GM18873 (cell line): ENCODE results near the gene SERPINA12.

Experiments
- ATAC-seq: cut with Tn5 transposase; IDR thresholded peaks from one replicate; pipeline ENCODE4 v1.9.1; 2021; ENCODE audit warnings: mild to moderate bottlenecking, moderate library complexity, moderate number of reproducible peaks; ENCODE audit not compliant: unreplicated experiment, low FRiP score

The SERPINA12 gene

GRCh38 chr14:94509356-94509755 is at the start of gene SERPINA12:
Gene SERPINA12, minus strand, starts transcription at chr14:94509469. Its CDS starts 11,072 bp downstream, at chr14:94498397.
- ATAC-seq: no peak

- no peak for ATAC-seq
These were observed 49.6 kb upstream of the SERPINA12 start for GRCh38 chr14:94558842-94559241.

GRCh38 chr14:94557327-94557726 is 48.1 kb upstream of the SERPINA12 start:
- ATAC-seq: no peak

- no peak for ATAC-seq
These were observed 46.7 kb upstream of the SERPINA12 start for GRCh38 chr14:94555991-94556390.

GRCh38 chr14:94550041-94550440 is 40.8 kb upstream of the SERPINA12 start:
- ATAC-seq: no peak

- ATAC-seq: no peak
These were observed 40.0 kb upstream of the SERPINA12 start for GRCh38 chr14:94548999-94549985.

- no peak for ATAC-seq
These were observed 39.1 kb upstream of the SERPINA12 start for GRCh38 chr14:94548131-94548998.

- no peak for ATAC-seq
These were observed 38.5 kb upstream of the SERPINA12 start for GRCh38 chr14:94547726-94548125.

- ATAC-seq: no peak
These were observed 37.9 kb upstream of the SERPINA12 start for GRCh38 chr14:94547151-94547680.

GRCh38 chr14:94545131-94545841 is 36.0 kb upstream of the SERPINA12 start:
- no peak for ATAC-seq

- no peak for ATAC-seq
These were observed 35.5 kb upstream of the SERPINA12 start for GRCh38 chr14:94544726-94545125.

- ATAC-seq: no peak
These were observed 34.3 kb upstream of the SERPINA12 start for GRCh38 chr14:94543449-94544124.

- ATAC-seq: no peak
These were observed 33.7 kb upstream of the SERPINA12 start for GRCh38 chr14:94542811-94543440.

GRCh38 chr14:94542111-94542810 is 33.0 kb upstream of the SERPINA12 start:
- ATAC-seq: no peak

GRCh38 chr14:94541234-94541975 is 32.1 kb upstream of the SERPINA12 start:
- no peak for ATAC-seq

- no peak for ATAC-seq
These were observed 30.9 kb upstream of the SERPINA12 start for GRCh38 chr14:94540031-94540794.

- ATAC-seq: no peak
These were observed 29.9 kb upstream of the SERPINA12 start for GRCh38 chr14:94539181-94539580.
